IPS-15b (cell line): ENCODE measurements around the gene AREG.
"Not testable (repeated sequence)": the region's sequence is repeated elsewhere in the genome, so short reads cannot be mapped to it uniquely, and the experiment has no call there.

Experiments
- H3K27me3 ChIP-seq: one replicate; pipeline ENCODE4 v1.6.1; 2013; ENCODE audit warnings: low read length; ENCODE audit not compliant: control insufficient read depth, insufficient read depth
- H3K36me3 ChIP-seq: one replicate; pipeline ENCODE4 v1.6.1; 2013; ENCODE audit warnings: low read length; ENCODE audit not compliant: control insufficient read depth, insufficient read depth
- H3K4me1 ChIP-seq: one replicate; pipeline ENCODE4 v1.6.1; 2013; ENCODE audit warnings: mild to moderate bottlenecking, low read length; ENCODE audit not compliant: control insufficient read depth, insufficient read depth
- H3K4me3 ChIP-seq: one replicate; pipeline ENCODE4 v1.5.1; 2013; ENCODE audit warnings: low read depth, low read length
- H3K9ac ChIP-seq: one replicate; pipeline ENCODE4 v1.6.1; 2013; ENCODE audit warnings: low read depth, mild to moderate bottlenecking, low read length
- H3K9me3 ChIP-seq: one replicate; pipeline ENCODE4 v1.6.1; 2013; ENCODE audit warnings: mild to moderate bottlenecking, low read length; ENCODE audit not compliant: control insufficient read depth, insufficient read depth

AREG gene, protein sequence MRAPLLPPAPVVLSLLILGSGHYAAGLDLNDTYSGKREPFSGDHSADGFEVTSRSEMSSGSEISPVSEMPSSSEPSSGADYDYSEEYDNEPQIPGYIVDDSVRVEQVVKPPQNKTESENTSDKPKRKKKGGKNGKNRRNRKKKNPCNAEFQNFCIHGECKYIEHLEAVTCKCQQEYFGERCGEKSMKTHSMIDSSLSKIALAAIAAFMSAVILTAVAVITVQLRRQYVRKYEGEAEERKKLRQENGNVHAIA

DNA sequence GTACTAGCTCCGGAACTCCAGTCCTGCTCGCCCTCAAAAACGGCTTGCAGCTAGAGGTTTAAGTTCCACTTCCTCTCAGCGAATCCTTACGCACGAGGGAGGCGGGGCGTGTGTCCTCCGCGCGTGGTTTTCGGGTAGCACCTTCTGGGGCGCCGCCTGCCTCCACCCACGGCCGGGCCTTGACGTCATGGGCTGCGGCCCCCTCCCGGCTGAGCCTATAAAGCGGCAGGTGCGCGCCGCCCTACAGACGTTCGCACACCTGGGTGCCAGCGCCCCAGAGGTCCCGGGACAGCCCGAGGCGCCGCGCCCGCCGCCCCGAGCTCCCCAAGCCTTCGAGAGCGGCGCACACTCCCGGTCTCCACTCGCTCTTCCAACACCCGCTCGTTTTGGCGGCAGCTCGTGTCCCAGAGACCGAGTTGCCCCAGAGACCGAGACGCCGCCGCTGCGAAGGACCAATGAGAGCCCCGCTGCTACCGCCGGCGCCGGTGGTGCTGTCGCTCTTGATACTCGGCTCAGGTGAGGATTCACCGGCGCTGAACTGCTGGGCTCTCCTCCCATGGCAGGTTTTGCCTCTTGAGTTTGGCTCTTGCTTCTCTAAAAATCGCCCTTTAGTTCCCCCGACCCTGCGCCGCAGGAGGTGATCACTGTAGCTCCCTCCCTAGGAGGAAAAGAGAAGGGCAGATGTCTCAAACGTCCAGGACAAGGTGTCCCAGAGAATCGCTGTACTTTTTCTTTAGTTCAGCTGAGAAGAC is at the start of gene AREG:
Gene AREG (plus strand): TSS at position 246 of the 752 bp plus-strand sequence. CDS start 210 bp downstream, at position 456.
- Histone ChIP-seq H3K4me1 (no peaks in the 10 kb centered on the region), H3K36me3 (no peaks in the 10 kb centered on the region), H3K4me3 (peak within 1 kb of the TSS; percentile 67), H3K9ac (no peak within 1 kb of the TSS), H3K27me3 (peaks cover 18% of the 10 kb centered on the region), H3K9me3 (no peaks in the 10 kb centered on the region)

DNA sequence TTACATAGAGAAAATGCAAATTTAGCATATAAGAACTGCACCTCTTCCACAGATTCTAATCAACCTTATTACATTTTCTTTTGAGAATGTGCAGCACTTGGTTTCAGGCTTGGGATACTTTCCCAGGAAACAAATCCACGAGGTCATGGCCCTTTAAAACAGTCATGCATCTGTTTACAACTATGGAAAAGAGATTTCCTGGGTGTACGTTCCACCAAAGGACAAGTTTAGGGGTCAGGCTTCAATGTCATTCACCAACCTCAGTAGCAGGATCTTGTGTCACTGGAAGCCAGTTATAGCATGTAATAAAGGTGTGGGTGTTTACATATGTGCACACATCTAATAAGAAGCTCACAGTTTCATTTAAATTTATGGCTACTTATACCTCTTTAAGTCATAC is 49.3 kb upstream of the AREG start:
- Histone ChIP-seq H3K9ac (no peak overlapping the region), H3K9me3 (no peaks in the 10 kb centered on the region), H3K4me3 (no peak overlapping the region), H3K36me3 (no peaks in the 10 kb centered on the region), H3K4me1 (no peaks in the 10 kb centered on the region), H3K27me3 (no peaks in the 10 kb centered on the region)

DNA sequence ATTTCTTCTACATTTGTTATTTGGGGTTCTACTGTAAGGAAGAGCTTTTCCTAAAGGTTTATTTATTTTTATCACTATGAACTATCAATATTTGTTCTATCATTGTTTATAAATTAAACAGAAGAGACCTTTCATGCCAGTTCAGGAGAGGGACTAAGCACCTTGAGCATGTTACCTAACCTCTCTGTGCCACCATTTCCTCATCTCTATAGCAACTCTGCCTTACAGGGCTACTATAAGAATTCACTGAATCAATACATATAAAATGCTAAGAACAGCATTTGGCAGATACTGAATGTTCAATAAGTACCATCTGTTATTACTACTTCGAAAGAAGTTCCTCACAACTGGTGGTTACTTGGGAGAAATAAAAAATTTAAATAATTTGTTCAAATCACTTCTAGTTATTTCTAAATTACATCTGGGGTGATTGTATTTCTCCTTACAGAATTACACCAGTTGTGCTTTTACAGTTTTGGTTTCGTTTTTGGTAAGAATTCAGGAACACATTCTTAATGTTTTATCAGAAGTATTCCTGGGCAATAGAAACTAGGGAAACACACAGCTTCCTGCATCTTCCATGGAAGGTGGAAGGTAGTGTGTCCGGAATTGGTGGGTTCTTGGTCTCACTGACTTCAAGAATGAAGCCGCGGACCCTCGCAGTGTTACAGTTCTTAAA is 47.0 kb upstream of the AREG start:
- H3K27me3 ChIP-seq = no peaks in the 10 kb centered on the region
- no peak overlapping the region for H3K4me3 ChIP-seq
- no peak overlapping the region for H3K9ac ChIP-seq
- no peaks in the 10 kb centered on the region for H3K9me3 ChIP-seq
- H3K36me3 ChIP-seq = no peaks in the 10 kb centered on the region
- H3K4me1 ChIP-seq = no peaks in the 10 kb centered on the region

DNA sequence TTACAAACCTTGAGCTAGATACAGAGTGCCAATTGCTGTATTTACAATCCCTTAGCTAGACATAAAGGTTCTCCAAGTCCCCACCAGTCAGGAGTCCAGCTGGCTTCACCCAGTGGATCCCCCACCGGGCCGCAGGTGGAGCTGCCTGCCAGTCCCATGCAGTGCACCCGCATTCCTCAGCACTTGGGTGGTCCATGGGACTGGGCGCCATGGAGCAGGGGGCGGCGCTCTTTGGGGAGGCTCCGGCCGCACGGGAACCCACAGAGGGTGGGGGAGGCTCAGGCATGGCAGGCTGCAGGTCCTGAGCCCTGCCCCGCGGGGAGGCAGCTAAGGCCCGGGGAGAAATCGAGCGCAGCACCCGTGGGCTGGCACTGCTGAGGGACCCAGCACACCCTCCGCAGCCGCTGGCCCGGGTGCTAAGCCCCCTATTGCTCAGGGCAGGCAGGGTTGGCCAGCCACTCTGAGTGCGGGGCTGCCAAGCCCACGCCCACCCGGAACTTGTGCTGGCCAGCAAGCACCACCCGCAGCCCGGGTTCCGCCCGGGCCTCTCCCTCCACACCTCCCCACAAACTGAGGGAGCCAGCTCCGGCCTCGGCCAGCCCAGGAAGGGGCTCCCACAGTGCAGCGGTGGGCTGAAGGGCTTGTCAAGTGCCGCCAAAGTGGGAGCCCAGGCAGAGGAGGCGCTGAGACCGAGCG is 45.9 kb upstream of the AREG start:
- H3K4me1 ChIP-seq, H3K4me3 ChIP-seq, H3K27me3 ChIP-seq, H3K9me3 ChIP-seq, H3K9ac ChIP-seq, H3K36me3 ChIP-seq: not testable (repeated sequence)

DNA sequence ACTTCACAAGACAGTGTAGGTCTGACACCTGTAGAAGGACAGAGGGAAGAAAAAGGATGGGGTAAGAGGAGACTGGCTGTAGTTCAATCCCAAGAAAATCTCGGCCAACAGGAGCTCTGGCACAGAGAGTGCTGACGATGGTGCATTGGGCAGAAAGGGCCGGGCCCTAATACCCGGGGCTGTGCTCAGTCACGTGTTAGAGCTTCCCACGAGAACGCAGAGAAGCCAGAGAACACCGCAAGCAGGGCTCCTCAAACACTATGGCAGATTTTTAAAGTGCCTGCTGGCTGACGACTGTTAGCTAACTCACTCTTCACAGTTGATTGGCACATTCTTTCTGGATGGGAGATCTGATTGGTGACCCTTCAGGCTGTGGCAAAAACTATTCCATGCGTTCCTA is 44.5 kb upstream of the AREG start:
- H3K27me3 ChIP-seq = no peaks in the 10 kb centered on the region
- no peak overlapping the region for H3K4me3 ChIP-seq
- H3K36me3 ChIP-seq = no peaks in the 10 kb centered on the region
- no peaks in the 10 kb centered on the region for H3K9me3 ChIP-seq
- no peak overlapping the region for H3K9ac ChIP-seq
- no peaks in the 10 kb centered on the region for H3K4me1 ChIP-seq

DNA sequence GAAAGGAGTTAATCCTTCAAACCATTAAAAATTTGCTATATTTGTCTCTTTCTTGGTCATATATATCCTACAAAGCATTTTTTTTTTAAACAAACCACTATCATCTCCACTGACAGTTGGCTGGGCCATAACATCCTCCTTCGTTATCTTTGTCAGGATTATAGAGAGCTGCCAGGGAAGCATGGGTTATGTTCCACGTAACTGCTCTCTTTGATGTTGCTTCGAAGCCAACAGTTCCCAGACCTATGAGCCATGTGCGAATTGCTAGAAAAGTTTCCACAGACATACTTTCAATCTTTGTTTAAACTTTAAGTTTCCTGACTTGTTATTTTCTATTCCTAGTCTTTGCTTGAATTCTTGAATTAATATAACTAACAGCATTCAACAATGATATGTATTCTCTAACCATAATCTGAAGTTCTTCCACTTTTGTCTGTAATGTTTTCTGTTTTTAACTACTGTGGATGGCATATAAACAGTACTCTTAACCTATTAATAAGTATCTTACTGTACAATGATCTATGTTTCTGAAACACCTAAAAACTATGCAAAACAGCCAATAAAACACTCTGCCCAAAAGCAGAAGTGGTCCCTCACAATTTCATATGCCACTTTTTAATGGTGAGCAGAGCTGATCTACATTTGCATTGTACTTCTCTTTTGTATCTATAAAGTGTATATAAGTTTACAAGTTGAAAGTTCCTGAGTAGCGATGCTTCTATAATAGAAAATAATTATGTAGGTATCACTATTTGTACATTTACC is 42.1 kb upstream of the AREG start:
- no peaks in the 10 kb centered on the region for H3K4me1 ChIP-seq

DNA sequence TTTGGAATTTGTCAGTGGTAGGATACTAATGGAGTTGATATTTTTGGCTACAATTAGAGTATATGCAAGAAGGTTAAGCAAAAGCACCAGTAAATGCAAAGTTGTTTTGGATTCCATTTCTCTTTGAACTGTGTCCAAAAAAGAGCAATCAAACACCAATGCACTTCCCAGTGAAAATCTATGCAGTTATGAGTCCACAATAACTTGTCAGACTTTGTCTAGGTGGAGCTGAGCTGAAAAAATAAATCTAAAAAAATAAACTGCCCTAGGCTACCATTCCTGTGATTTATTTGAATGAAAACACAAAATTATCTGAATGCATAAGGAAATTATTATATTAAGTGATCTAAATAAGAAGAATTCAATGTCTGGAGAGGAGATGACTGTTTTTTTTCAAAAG is 37.0 kb upstream of the AREG start:
- H3K36me3 ChIP-seq = no peaks in the 10 kb centered on the region
- peaks cover 5% of the 10 kb centered on the region for H3K4me1 ChIP-seq
- H3K27me3 ChIP-seq = no peaks in the 10 kb centered on the region
- no peak overlapping the region for H3K4me3 ChIP-seq
- no peak overlapping the region for H3K9ac ChIP-seq
- H3K9me3 ChIP-seq = no peaks in the 10 kb centered on the region

More for the DNA sequence above, 42.1 kb upstream of the AREG start:
- no peaks in the 10 kb centered on the region for H3K9me3 ChIP-seq
- no peak overlapping the region for H3K4me3 ChIP-seq
- H3K9ac ChIP-seq = no peak overlapping the region
- H3K36me3 ChIP-seq = no peaks in the 10 kb centered on the region
- H3K27me3 ChIP-seq = no peaks in the 10 kb centered on the region

DNA sequence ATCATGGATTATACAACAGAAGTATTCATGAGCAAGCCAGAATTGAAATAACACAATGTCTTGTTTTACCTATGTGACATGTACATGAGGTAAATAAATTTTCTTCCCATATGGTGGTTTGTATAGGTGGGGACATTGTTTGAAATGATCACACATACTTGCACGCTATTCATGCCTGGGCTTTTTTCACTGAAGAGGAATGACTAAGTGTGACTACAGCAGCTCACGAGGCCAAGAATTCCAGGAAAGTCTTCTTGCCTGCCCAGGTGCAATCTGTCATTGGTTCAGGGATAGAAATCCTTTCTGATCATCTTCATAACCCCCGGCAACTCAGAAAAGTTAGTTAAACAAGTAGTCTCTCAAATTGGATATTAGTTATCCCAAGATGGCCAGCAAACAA is 36.3 kb upstream of the AREG start:
- no peak overlapping the region for H3K9ac ChIP-seq
- H3K36me3 ChIP-seq = no peaks in the 10 kb centered on the region
- H3K4me1 ChIP-seq = peaks cover 5% of the 10 kb centered on the region
- H3K4me3 ChIP-seq = no peak overlapping the region
- no peaks in the 10 kb centered on the region for H3K9me3 ChIP-seq
- no peaks in the 10 kb centered on the region for H3K27me3 ChIP-seq

DNA sequence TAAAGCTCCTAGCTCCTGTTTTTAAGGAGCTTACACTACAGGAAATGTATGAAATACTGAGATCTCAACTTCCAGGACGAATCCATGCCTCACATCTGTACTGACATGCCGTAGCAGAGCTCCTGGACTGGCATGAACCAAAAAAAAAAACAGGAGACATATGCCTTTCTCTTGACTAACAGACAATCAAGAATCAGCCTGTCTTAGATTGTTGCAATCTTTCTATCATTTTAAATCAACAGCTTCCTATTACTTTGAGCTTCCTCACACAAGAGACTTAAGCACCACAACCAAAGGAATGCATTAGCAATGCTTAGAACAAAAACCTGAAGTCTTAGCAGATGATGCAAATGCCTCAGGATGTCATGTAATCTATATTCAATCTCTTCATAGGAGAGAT is 34.7 kb upstream of the AREG start:
- H3K4me1 ChIP-seq = peaks cover 5% of the 10 kb centered on the region
- no peaks in the 10 kb centered on the region for H3K9me3 ChIP-seq
- H3K27me3 ChIP-seq = no peaks in the 10 kb centered on the region
- no peaks in the 10 kb centered on the region for H3K36me3 ChIP-seq
- H3K4me3 ChIP-seq = no peak overlapping the region
- H3K9ac ChIP-seq = no peak overlapping the region

DNA sequence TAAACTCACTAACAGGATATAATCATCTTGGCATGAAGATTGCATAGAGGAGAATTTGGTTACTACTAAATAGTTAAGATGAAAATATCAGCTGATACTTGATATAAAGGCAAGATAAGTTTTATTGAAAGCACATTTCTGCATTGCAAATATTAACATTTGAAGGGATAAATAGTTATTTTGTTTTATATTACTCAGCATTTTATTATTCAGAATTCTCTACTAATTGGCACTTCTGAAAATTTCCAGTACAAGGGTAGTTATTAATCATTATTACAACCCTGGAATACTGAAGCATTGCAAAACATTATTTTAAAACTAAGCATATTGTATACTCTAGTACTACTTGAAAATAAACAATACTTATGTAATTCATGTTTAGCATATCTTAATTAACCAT is 32.7 kb upstream of the AREG start:
- H3K36me3 ChIP-seq = no peaks in the 10 kb centered on the region
- H3K27me3 ChIP-seq = no peaks in the 10 kb centered on the region
- peaks cover 5% of the 10 kb centered on the region for H3K4me1 ChIP-seq
- no peak overlapping the region for H3K4me3 ChIP-seq
- H3K9ac ChIP-seq = no peak overlapping the region
- no peaks in the 10 kb centered on the region for H3K9me3 ChIP-seq

DNA sequence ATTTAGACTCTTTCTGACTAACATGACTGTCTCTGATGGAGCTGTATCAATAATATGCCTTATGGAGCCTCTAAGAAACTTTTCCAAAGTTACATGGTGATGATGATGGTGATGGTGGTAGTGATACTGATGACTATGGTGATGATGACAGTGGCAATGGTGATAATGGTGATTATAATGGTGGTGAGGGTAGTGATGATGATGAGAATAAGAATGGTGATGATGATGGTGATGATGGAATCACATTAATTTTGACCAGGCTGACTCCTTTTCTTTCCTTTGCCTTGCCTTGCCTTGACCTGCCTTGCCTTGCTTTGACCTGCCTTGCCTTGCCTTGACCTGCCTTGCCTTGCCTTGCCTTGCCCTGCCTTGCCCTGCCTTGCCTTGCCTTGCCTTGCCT is 31.7 kb upstream of the AREG start:
- H3K4me3 ChIP-seq = no peak overlapping the region
- no peaks in the 10 kb centered on the region for H3K9me3 ChIP-seq
- H3K27me3 ChIP-seq = no peaks in the 10 kb centered on the region
- peaks cover 5% of the 10 kb centered on the region for H3K4me1 ChIP-seq
- no peak overlapping the region for H3K9ac ChIP-seq
- no peaks in the 10 kb centered on the region for H3K36me3 ChIP-seq
